Activated naive CD8-positive, alpha-beta T cell (primary cell): Measurements from ENCODE around the gene FAM222A.
A peak's percentile ranks its signal among the peaks of the same experiment; 100 is the strongest.

Experiments
- H3K27ac Mint-ChIP-seq: one replicate; pipeline ENCODE4 v1.8.0; 2021; ENCODE audit warnings: mixed read lengths
- H3K27me3 Mint-ChIP-seq: one replicate; pipeline ENCODE4 v1.8.0; 2021; ENCODE audit warnings: mixed read lengths
- H3K36me3 Mint-ChIP-seq: one replicate; pipeline ENCODE4 v1.8.0; 2021; ENCODE audit warnings: mixed read lengths
- H3K4me1 Mint-ChIP-seq: one replicate; pipeline ENCODE4 v1.8.0; 2021; ENCODE audit warnings: low read depth, mixed read lengths
- H3K4me3 Mint-ChIP-seq: one replicate; pipeline ENCODE4 v1.8.0; 2021; ENCODE audit warnings: mild to moderate bottlenecking, mixed read lengths
- H3K9me3 Mint-ChIP-seq: one replicate; pipeline ENCODE4 v1.8.0; 2021; ENCODE audit warnings: low read depth, mixed read lengths

Gene FAM222A

GRCh38 chr12:109714141-109714912 lies 702 bp downstream of the FAM222A start:
- Mint-ChIP-seq H3K27me3 (peaks cover 30% of the 10 kb centered on the region), H3K36me3 (no peaks in the 10 kb centered on the region), H3K4me3 (peak overlapping the region; percentile 59), H3K4me1 (peaks cover 3% of the 10 kb centered on the region), H3K27ac (no peak overlapping the region), H3K9me3 (no peaks in the 10 kb centered on the region)

- Mint-ChIP-seq H3K9me3 (no peaks in the 10 kb centered on the region), H3K27ac (no peak overlapping the region), H3K4me3 (peak overlapping the region; percentile 53), H3K4me1 (peaks cover 3% of the 10 kb centered on the region), H3K36me3 (no peaks in the 10 kb centered on the region), H3K27me3 (peaks cover 27% of the 10 kb centered on the region)
These were observed 1.3 kb downstream of the FAM222A start for GRCh38 chr12:109714913-109715244.

- H3K4me3 Mint-ChIP-seq, result peak overlapping the region; percentile 53
- no peak overlapping the region for H3K27ac Mint-ChIP-seq
- peaks cover 24% of the 10 kb centered on the region for H3K27me3 Mint-ChIP-seq
These were observed 1.9 kb downstream of the FAM222A start for GRCh38 chr12:109715310-109716091.

GRCh38 chr12:109716092-109716479 lies 2.5 kb downstream of the FAM222A start:
- peaks cover 19% of the 10 kb centered on the region for H3K27me3 Mint-ChIP-seq
- peak overlapping the region; percentile 10 for H3K4me3 Mint-ChIP-seq
- H3K4me1 Mint-ChIP-seq, result peaks cover 3% of the 10 kb centered on the region

More at GRCh38 chr12:109715310-109716091, 1.9 kb downstream of the FAM222A start:
- H3K4me1 Mint-ChIP-seq, result peaks cover 3% of the 10 kb centered on the region
- H3K9me3 Mint-ChIP-seq, result no peaks in the 10 kb centered on the region
- no peaks in the 10 kb centered on the region for H3K36me3 Mint-ChIP-seq

GRCh38 chr12:109716512-109717389 lies 3.1 kb downstream of the FAM222A start:
- peaks cover 3% of the 10 kb centered on the region for H3K4me1 Mint-ChIP-seq
- no peak overlapping the region for H3K4me3 Mint-ChIP-seq
- no peaks in the 10 kb centered on the region for H3K9me3 Mint-ChIP-seq
- no peaks in the 10 kb centered on the region for H3K36me3 Mint-ChIP-seq
- H3K27me3 Mint-ChIP-seq, result peaks cover 16% of the 10 kb centered on the region
- no peak overlapping the region for H3K27ac Mint-ChIP-seq

More at GRCh38 chr12:109716092-109716479, 2.5 kb downstream of the FAM222A start:
- H3K9me3 Mint-ChIP-seq, result no peaks in the 10 kb centered on the region
- H3K36me3 Mint-ChIP-seq, result no peaks in the 10 kb centered on the region
- no peak overlapping the region for H3K27ac Mint-ChIP-seq

- Mint-ChIP-seq H3K4me3 (no peak overlapping the region), H3K4me1 (peaks cover 3% of the 10 kb centered on the region), H3K9me3 (no peaks in the 10 kb centered on the region), H3K27me3 (peaks cover 14% of the 10 kb centered on the region), H3K36me3 (no peaks in the 10 kb centered on the region), H3K27ac (no peak overlapping the region)
These were observed 4.0 kb downstream of the FAM222A start for GRCh38 chr12:109717390-109718357.

- Mint-ChIP-seq H3K4me3 (no peak overlapping the region), H3K27ac (no peak overlapping the region), H3K27me3 (peaks cover 14% of the 10 kb centered on the region), H3K4me1 (peaks cover 3% of the 10 kb centered on the region), H3K9me3 (no peaks in the 10 kb centered on the region), H3K36me3 (no peaks in the 10 kb centered on the region)
These were observed 4.8 kb downstream of the FAM222A start for GRCh38 chr12:109718390-109718789.

- H3K36me3 Mint-ChIP-seq, result no peaks in the 10 kb centered on the region
- no peaks in the 10 kb centered on the region for H3K9me3 Mint-ChIP-seq
- peaks cover 14% of the 10 kb centered on the region for H3K27me3 Mint-ChIP-seq
- H3K4me1 Mint-ChIP-seq, result peaks cover 3% of the 10 kb centered on the region
- no peak overlapping the region for H3K27ac Mint-ChIP-seq
- no peak overlapping the region for H3K4me3 Mint-ChIP-seq
These were observed 5.7 kb downstream of the FAM222A start for GRCh38 chr12:109719123-109720022.

GRCh38 chr12:109720152-109720856 lies 6.7 kb downstream of the FAM222A start:
- Mint-ChIP-seq H3K27me3 (peaks cover 14% of the 10 kb centered on the region), H3K27ac (no peak overlapping the region), H3K4me3 (no peak overlapping the region), H3K36me3 (no peaks in the 10 kb centered on the region), H3K9me3 (no peaks in the 10 kb centered on the region), H3K4me1 (peaks cover 3% of the 10 kb centered on the region)

GRCh38 chr12:109720857-109721189 lies 7.2 kb downstream of the FAM222A start:
- H3K4me1 Mint-ChIP-seq, result peaks cover 1% of the 10 kb centered on the region

GRCh38 chr12:109721276-109721675 lies 7.7 kb downstream of the FAM222A start:
- Mint-ChIP-seq H3K27me3 (peaks cover 10% of the 10 kb centered on the region), H3K9me3 (no peaks in the 10 kb centered on the region), H3K4me3 (no peak overlapping the region), H3K4me1 (peaks cover 1% of the 10 kb centered on the region), H3K36me3 (no peaks in the 10 kb centered on the region), H3K27ac (no peak overlapping the region)

More at GRCh38 chr12:109720857-109721189, 7.2 kb downstream of the FAM222A start:
- no peaks in the 10 kb centered on the region for H3K9me3 Mint-ChIP-seq
- no peaks in the 10 kb centered on the region for H3K36me3 Mint-ChIP-seq
- H3K27ac Mint-ChIP-seq, result no peak overlapping the region
- H3K4me3 Mint-ChIP-seq, result no peak overlapping the region
- peaks cover 14% of the 10 kb centered on the region for H3K27me3 Mint-ChIP-seq

- Mint-ChIP-seq H3K27me3 (peaks cover 6% of the 10 kb centered on the region), H3K4me1 (peaks cover 1% of the 10 kb centered on the region), H3K9me3 (no peaks in the 10 kb centered on the region), H3K36me3 (no peaks in the 10 kb centered on the region), H3K27ac (no peak overlapping the region), H3K4me3 (no peak overlapping the region)
These were observed 8.5 kb downstream of the FAM222A start for GRCh38 chr12:109722022-109722720.
